Measurements from ENCODE around the gene AHCTF1. TPM values are rescaled to one million over a fixed set of nuclear protein-coding genes. Genes with fewer than 3 reads are reported as not detected.
"Not testable (repeated sequence)": the region's sequence is repeated elsewhere in the genome, so short reads cannot be mapped to it uniquely, and the experiment has no call there.

Gene AHCTF1
- polyA plus RNA-seq, 3 donors = 46.4 to 55.2 (median 46.7) TPM

DNA sequence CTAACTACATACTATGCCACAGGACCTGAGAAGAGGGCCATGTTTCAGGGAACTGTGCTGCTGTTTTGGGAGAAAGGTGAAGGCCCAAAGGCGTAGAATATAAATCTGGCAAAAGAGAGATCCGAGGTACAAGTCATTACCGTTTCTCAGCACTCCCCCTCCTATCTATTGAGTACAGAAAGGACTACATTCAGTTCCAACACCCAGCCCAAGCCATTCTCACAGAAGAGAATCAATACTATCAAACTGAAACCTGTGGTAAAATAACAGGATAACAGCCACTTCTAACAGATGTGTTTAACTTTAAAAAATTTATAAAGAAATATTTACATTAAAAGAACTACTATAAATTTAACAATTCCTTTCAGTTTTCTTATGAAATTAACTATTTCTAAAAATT lies 7.8 kb downstream of the AHCTF1 start:
- no peak for DNase-seq

DNA sequence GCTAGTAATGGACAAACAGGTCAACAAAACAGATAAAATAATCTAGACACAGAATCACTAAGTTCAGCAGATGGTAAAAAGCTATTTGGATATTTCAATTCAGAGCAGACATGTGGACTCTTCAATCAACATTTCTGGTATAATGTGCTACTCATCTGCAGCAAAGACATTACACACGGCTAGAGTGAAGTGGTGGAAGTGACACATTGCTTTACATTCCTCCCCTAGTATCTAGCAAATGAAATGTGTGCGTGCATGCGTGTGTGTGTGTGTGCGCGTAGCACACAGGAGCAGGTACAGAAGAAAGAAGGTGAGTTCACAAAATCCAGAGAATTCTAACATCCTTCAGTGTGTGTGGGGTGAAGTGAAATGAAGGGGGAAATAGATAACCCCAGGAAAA lies 8.3 kb downstream of the AHCTF1 start:
- no peak for DNase-seq

DNA sequence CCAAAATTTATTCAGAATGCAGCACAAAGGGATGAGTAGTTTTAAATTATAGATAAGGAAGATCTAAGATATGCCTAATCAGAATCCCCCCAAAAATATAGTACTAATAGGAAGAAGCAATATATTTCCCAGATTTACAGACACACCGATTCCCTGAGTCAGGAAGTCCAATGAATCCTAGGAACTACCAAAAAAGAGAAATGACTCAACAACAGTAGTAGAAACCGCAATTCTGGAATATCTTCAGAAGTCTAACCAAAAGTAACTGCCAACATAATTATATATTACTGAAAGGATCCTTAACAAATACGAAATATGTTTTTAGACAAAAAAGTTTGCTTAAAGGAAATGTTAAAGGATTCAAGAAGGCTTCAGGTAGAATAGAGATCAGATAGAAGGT lies 10.3 kb downstream of the AHCTF1 start:
- no peak for DNase-seq

- no peak for DNase-seq
Measured at GRCh38 chr1:246919902-246920301, 11.8 kb downstream of the AHCTF1 start.

- DNase-seq = not testable (repeated sequence)
Measured at GRCh38 chr1:246916026-246916923, 15.5 kb downstream of the AHCTF1 start.

- DNase-seq = peak; percentile 58
Measured at GRCh38 chr1:246907472-246907871, 24.3 kb downstream of the AHCTF1 start.

- no peak for DNase-seq
Measured at GRCh38 chr1:246906833-246907232, 24.9 kb downstream of the AHCTF1 start.

GRCh38 chr1:246901874-246902273 lies 29.9 kb downstream of the AHCTF1 start:
- no peak for DNase-seq

GRCh38 chr1:246897302-246897701 lies 34.4 kb downstream of the AHCTF1 start:
- no peak for DNase-seq

DNA sequence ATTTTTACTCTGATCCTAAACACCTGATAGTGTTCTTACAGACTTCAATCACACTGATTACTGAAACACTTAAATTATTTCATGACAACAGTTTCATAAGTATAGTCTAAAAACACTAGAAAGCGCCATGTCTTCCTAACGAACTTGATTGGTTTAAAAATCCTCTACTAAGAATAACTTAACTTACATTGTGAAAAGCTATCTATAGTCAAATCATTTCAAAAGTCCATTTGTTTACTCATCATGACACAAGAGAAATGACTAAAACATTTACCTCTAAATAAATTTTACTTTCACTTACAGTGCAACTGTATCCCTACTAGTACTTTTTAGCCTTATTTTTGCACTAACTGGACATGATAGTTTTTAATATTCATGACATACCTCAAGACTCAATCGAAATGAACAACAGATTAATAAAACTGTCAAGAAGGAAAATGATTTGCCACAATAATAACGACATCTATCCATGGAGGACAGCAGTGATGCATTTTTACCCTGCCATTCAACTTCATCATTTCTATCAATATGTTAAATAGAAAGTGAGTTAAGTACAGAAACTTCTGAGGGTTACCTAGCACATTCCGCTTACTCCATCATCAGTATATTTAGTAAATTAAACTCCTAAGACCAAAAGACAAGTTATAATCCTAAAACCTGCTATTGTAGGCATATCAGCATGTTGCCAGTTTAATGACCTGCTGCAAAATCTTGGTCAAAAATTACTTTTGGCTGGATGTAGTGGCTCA lies 38.4 kb downstream of the AHCTF1 start:
- DNase-seq = no peak

DNA sequence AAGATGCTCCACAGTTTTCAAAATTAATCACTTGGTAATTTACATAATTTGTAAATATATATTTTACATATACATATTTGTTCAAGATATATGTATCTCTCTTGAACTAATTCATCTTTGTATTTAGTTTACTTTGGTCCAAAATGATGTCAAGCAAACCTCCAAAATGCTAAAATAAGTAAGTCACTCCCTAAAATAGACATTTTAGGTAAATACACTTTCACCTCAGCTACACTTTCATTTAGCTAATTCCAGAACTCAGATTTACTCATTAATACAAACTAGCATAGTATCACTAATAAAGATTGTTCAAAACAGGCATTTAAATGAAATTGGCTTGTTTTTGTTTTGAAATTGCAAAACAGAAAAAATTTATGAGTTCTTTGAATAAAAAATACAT lies 40.6 kb downstream of the AHCTF1 start:
- DNase-seq = no peak

DNA sequence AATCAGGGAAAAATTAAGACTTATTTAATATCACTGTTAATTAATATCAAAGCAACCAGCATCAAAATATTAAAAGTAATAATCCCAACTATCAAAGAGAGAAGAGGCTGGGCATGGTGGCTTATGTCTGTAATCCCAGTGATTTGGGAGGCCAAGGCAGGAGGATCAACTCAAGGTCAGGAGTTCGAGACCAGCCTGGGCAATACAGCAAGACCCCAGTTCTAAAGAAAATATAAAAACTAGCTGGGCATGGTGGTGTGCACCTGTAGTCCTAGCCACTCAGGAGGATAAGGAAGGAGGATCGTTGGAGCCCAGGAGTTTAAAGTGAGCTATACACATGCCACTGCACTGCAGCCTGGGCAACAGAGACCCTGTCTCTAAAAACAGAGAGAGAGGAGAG lies 43.2 kb downstream of the AHCTF1 start:
- DNase-seq = no peak

- not testable (repeated sequence) for DNase-seq
Measured at GRCh38 chr1:246885389-246885788, 46.4 kb downstream of the AHCTF1 start.

DNA sequence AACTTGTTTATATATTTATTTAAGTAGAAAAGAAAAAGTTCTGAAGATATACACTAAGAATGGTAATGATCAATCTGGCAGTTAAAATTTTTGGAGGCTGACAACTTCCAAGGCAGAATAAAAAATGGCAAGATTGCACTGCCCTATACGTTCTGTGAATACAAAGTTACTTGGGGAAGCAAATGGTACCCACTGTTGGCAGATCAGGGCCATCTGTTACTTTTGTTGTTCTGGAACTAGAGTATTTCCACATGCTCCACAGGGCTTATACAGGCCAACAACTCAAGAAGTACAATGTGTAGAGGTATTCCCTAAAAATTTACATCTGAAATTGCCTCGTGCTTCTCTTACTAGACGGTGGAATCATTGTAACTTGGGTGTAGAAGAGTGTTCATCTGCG lies 53.2 kb downstream of the AHCTF1 start:
- DNase-seq = no peak

GRCh38 chr1:246876431-246876830 lies 55.3 kb downstream of the AHCTF1 start:
- no peak for DNase-seq

DNA sequence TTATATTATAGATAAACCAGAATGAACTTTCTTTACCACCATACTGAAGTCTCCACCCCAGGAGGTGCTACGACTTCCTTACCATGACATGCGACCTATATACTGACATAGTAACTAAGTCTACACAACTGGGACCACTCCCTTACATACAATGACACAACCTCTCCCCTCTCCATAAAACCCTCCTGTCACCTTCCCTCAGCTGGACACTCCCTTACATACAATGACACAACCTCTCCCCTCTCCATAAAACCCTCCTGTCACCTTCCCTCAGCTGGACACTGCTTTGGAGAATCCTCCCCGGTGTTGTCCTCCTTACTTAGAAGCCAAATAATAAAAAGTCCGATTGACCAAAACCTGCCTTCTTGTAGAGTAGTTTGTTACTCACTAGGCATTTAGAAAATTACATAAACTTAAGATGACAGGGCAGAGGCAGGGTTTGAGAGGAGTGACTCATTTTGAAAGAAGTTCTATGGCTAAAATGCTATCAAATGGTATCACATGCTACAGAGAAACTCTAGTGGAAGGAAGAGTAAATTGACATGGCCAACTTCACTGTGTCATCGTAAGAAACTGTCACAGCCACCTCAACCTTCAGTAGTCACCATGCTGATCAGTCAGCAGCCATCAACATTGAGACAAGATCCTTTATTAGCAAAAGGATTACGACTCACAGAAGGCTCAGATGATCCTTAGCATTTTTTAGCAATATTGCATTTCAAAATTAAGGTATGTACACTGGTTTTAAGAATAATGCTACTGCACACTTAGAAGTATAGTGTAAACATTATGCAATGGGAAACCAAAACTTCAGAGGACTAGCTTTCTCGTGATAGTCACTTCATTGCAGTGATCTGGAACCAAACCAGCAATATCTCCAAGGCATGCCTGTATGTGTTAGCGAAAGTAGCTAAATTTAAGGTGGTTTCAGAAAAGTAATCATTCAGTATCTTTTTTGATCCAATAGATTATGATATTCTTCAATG lies 56.4 kb downstream of the AHCTF1 start:
- no peak for DNase-seq

DNA sequence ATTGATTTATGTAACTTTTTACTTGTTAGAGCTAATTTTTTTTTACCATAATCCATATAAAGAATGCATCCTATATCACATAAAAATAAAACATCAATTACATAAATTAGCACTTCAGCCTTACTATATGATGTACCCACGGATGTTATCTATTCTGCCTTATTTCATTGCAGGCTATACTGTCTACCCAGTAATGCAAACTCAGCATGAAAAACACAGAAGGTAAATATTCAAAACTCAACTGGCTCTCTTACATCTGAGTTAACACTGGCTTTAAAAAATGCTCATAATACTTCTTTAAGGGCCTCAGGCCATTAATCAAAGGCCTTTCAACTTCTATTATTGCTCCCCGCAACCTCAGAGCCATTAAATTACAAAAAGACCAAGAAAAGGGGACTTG lies 65.8 kb downstream of the AHCTF1 start:
- no peak for DNase-seq

DNA sequence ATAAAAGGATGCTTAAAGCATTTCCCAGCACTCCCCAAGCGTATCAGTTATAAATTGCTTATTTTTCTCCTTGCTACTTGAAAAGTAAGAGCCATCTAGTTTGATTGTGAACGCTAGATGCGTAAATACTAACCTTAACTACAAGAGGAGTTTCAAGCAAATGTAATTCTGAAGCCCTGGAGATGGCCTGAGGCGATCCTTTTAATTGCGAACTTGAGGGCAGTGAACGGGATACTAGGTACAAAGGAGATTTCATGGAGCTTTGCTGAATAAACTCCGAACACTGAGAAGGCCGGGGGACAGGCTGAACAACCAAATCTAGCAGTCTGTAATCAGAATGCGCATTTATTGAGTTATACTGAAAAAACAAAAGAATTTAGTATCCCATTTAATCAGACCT lies 68.0 kb downstream of the AHCTF1 start:
- DNase-seq = not testable (repeated sequence)

DNA sequence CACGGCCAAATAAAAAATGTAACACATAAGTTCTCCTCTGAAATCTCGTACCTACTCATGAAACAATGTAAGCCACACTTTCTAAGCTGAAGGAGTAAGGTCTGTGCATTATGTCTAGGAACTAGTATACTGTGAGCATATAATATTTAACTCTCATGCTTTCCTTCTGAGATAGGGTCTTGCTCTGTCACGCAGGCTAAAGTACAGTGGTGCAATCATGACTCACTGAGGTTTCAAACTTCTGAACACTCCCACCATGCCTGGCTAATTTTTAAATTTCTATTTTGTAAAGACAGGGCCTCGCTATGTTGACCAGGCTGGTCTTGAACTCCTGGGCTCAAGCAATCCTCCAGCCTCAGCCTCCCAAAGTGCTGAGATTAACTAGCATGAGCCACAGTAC lies 71.3 kb downstream of the AHCTF1 start:
- no peak for DNase-seq

GRCh38 chr1:246856371-246856770 lies 75.4 kb downstream of the AHCTF1 start:
- no peak for DNase-seq

GRCh38 chr1:246850640-246851039 lies 81.1 kb downstream of the AHCTF1 start:
- not testable (repeated sequence) for DNase-seq

DNA sequence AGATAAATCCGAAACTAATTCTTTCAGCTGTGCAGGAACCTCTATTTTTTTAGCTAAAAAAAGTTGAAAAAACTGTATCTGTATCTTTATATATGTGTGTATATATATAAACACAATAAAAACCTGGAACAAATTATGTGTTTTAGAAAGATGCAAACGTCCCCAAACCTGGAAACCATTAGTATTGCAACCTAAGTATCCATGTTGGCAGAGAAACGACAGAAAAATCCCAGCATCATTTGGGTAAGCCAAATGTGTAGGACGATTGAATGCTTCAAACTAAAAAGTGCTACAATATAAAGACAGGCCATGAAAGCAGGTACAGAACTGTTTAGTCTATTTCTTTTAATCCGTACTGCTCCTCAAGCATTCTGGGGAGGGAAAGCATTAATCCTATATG lies 87.9 kb downstream of the AHCTF1 start:
- DNase-seq = no peak

Data from renal pelvis (tissue), 4 donors.